HG03558 (cell line): Measurements from ENCODE around the gene RAP1GAP2.
"Not testable (repeated sequence)": the region's sequence is repeated elsewhere in the genome, so short reads cannot be mapped to it uniquely, and the experiment has no call there.

Experiments used
- ATAC-seq: cut with Tn5 transposase; IDR thresholded peaks from one replicate; pipeline ENCODE4 v1.9.1; 2021; ENCODE audit warnings: moderate number of reproducible peaks; ENCODE audit not compliant: unreplicated experiment; ENCODE audit errors: extremely low read depth

Gene RAP1GAP2

GRCh38 chr17:2814049-2814448, 17.8 kb downstream of the RAP1GAP2 start:
- no peak for ATAC-seq

GRCh38 chr17:2814481-2815341, 18.5 kb downstream of the RAP1GAP2 start:
- no peak for ATAC-seq

GRCh38 chr17:2815781-2816185, 19.5 kb downstream of the RAP1GAP2 start:
- ATAC-seq: no peak

- no peak for ATAC-seq
These were observed 20.4 kb downstream of the RAP1GAP2 start for GRCh38 chr17:2816688-2817087.

- not testable (repeated sequence) for ATAC-seq
These were observed 23.1 kb downstream of the RAP1GAP2 start for GRCh38 chr17:2819294-2819693.

- no peak for ATAC-seq
These were observed 23.8 kb downstream of the RAP1GAP2 start for GRCh38 chr17:2819921-2820501.

GRCh38 chr17:2821868-2822267, 25.6 kb downstream of the RAP1GAP2 start:
- no peak for ATAC-seq

- ATAC-seq: no peak
These were observed 26.1 kb downstream of the RAP1GAP2 start for GRCh38 chr17:2822358-2822757.

GRCh38 chr17:2825253-2825970, 29.2 kb downstream of the RAP1GAP2 start:
- ATAC-seq: no peak

GRCh38 chr17:2828397-2829038, 32.3 kb downstream of the RAP1GAP2 start:
- no peak for ATAC-seq

- no peak for ATAC-seq
These were observed 34.4 kb downstream of the RAP1GAP2 start for GRCh38 chr17:2830678-2831077.

GRCh38 chr17:2835780-2836179, 39.5 kb downstream of the RAP1GAP2 start:
- ATAC-seq: no peak

- no peak for ATAC-seq
These were observed 40.9 kb downstream of the RAP1GAP2 start for GRCh38 chr17:2837147-2837561.

- no peak for ATAC-seq
These were observed 45.4 kb downstream of the RAP1GAP2 start for GRCh38 chr17:2841606-2842005.

GRCh38 chr17:2842464-2842863, 46.2 kb downstream of the RAP1GAP2 start:
- ATAC-seq: no peak

GRCh38 chr17:2844416-2844815, 48.2 kb downstream of the RAP1GAP2 start:
- no peak for ATAC-seq

GRCh38 chr17:2847381-2848333, 51.4 kb downstream of the RAP1GAP2 start:
- no peak for ATAC-seq

GRCh38 chr17:2849327-2849670, 53.1 kb downstream of the RAP1GAP2 start:
- no peak for ATAC-seq

GRCh38 chr17:2850991-2851390, 54.8 kb downstream of the RAP1GAP2 start:
- no peak for ATAC-seq

GRCh38 chr17:2851615-2852014, 55.4 kb downstream of the RAP1GAP2 start:
- no peak for ATAC-seq
